Gastrocnemius medialis (tissue), 4 donors: Measurements from ENCODE around the gene TSR3. TPM values are rescaled to one million over a fixed set of nuclear protein-coding genes. Genes with fewer than 3 reads are reported as not detected.

Experiments
- ATAC-seq, 2 donors: fragments of 150-250 bp; one replicate each; pipeline ENCODE4 v1.9.1; 2016
- DNase-seq, 2 donors: peaks; one replicate each; pipeline ENCODE4 v3.0.0-alpha.2; 2019
- H3K27ac ChIP-seq, 4 donors: fragments of 200-600 bp; sonication (generic); 1 replicate in 1 of 4; 2 replicates in 3 of 4; pipeline ENCODE4 v1.5.1; 2016 to 2018; ENCODE audit warnings: mild to moderate bottlenecking in 2 of 4, moderate library complexity in 1 of 4
- H3K27me3 ChIP-seq, 3 donors: fragments of 200-600 bp; sonication (generic) in 2 of 3; 1 replicate in 1 of 3; 2 replicates in 2 of 3; pipeline versions ENCODE4 v1.5.1 to v1.6.0; 2016 to 2019; ENCODE audit warnings: mild to moderate bottlenecking in 1 of 3, moderate library complexity in 1 of 3
- H3K36me3 ChIP-seq, 2 donors: fragments of 200-600 bp; sonication (generic) in 1 of 2; one replicate each; pipeline ENCODE4 v1.5.1; 2017 to 2018
- H3K4me1 ChIP-seq, 2 donors: fragments of 200-600 bp; sonication (generic) in 1 of 2; one replicate each; pipeline ENCODE4 v1.5.1; 2016 to 2017; ENCODE audit warnings: mild to moderate bottlenecking in 2 of 2
- H3K4me3 ChIP-seq, 4 donors: fragments of 200-600 bp; sonication (generic) in 3 of 4; 1 replicate in 1 of 4; 2 replicates in 3 of 4; pipeline ENCODE4 v1.5.1; 2016 to 2019; ENCODE audit warnings: mild to moderate bottlenecking in 2 of 4
- H3K9me3 ChIP-seq, 3 donors: fragments of 200-600 bp; sonication (generic) in 2 of 3; 1 replicate in 1 of 3; 2 replicates in 2 of 3; pipeline ENCODE4 v1.5.1; 2016 to 2019
- POLR2A ChIP-seq, 2 donors: fragments of 450-650 bp; IDR thresholded peaks; one replicate each; pipeline ENCODE4 v1.6.1; 2017; ENCODE audit warnings: antibody characterized with exemption in 2 of 2, mild to moderate bottlenecking in 2 of 2, moderate library complexity in 2 of 2
- in situ Hi-C, 4 donors: fragments of 200-750 bp; cut with MboI; loops; one replicate each; pipeline versions ENCODE4 v1.15.0 to v1.8.0; 2017; ENCODE audit warnings: low sequenced_read_pairs in 4 of 4
- intact Hi-C: fragments of 100-400 bp; cut with DNase I; formaldehyde crosslinking; loops from one replicate; pipeline ENCODE4 v1.15.1; 2023; ENCODE audit warnings: low total_unique reads
- total RNA-seq, 4 donors: library from RNA; depleted of rRNA; stranded (reverse); fragments of >200 nt; gene quantifications; one replicate each; pipeline versions ENCODE4 v1.1.0 to v1.2.3, GENCODE V29; 2016
- TF ChIP-seq, protein P1 (sequence below), 5 experiments: fragments of 450-650 bp in 3 of 5; fragments of 200-600 bp in 2 of 5; sonication (generic) in 2 of 5; IDR thresholded peaks in 4 of 5; conservative IDR thresholded peaks in 1 of 5; 1 replicate in 4 of 5; 2 replicates in 1 of 5; pipeline ENCODE4 v1.5.1; 2016 to 2019; ENCODE audit warnings: antibody characterized with exemption in 5 of 5, mild to moderate bottlenecking in 3 of 5, moderate library complexity in 3 of 5

The TSR3 gene
- total RNA-seq, 4 donors from 2014 or later = 63.3 to 103 (median 72.4) TPM

DNA sequence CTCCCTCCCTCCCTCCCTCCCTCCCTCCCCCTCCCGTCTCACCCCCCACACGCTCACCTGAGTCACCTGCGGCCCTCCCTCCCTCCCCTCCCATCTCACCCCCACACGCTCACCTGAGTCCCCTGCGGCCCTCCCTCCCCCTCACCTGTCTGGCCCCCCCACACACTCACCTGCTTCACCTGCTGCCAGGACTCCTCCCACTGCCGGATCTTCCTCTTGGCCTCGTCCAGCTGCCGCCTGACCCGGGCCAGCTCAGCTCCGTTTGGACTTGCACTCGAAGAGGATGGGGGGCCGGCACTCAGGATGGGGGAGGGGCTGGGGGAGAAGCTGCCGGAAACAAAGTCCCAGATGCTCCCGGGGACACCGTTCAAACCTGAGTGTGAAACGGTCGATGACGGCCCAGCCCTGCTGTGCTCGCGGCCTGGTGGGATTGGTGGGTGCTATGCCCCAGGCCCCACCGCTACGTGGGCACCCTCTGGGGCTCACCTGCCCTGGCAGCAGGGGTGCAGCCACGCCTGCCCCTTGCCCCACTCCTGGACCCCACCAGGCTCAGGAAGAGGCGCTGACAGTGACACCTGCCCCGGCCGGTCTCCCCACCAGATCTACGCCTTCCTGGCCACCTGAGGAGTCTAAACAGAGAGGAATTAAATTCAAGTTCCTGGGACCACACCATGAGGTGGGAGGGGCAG is 16.0 kb upstream of the TSR3 start:
- H3K36me3 ChIP-seq = peaks cover 3 to 55% of the 10 kb centered on the region in 2 donors
- no peak for ATAC-seq
- in situ Hi-C loops = loop anchor here in 1 of 4 donors (10.0 kb wide), 1 partner anchor 47 kb away; the partner anchor contains the start of gene UNKL

DNA sequence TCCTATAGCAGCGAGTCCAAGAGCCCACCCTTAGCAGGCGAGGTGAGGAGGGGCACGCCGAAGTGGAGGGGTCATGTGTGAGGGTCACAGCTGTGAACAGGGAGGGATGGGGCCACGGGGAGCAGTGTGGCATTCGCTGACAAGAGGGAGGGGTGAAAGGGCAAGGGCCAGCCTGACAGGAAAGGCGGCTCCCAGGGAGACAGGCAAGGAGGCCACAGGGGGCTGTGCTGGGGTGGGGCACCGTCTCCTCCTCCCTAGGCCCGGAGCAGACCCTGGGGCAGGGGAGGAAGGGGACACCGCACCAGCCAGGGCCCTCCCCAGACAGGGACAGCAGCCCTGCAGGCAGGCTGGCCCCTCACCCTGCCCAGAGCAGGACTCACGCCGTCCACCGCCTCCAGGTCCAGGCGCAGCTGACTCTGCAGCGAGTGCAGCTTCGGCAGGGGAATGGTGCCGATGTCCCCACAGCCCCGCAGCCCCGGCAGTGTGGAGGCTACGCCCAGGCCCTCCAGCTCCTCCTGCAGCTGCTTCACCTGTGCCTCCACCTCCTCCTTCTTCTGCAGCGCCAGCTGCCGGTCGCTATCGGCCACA is 15.1 kb upstream of the TSR3 start:
- ATAC-seq = no peak
- Histone ChIP-seq H3K27ac (no peak overlapping the region), H3K4me3 (no peak overlapping the region), H3K9me3 (no peaks in the 10 kb centered on the region), H3K4me1 (no peaks in the 10 kb centered on the region), H3K36me3 (peaks cover 3 to 63% of the 10 kb centered on the region in 2 donors), H3K27me3 (no peaks in the 10 kb centered on the region)
- intact Hi-C loops = no loop called here
- in situ Hi-C loops = loop anchor here in 1 of 4 donors (10.0 kb wide), 1 partner anchor 48 kb away; the partner anchor contains the start of gene UNKL
- no peak for TF ChIP-seq POLR2A (IDR thresholded peaks at IDR 0.05)
- TF ChIP-seq, protein P1, sequence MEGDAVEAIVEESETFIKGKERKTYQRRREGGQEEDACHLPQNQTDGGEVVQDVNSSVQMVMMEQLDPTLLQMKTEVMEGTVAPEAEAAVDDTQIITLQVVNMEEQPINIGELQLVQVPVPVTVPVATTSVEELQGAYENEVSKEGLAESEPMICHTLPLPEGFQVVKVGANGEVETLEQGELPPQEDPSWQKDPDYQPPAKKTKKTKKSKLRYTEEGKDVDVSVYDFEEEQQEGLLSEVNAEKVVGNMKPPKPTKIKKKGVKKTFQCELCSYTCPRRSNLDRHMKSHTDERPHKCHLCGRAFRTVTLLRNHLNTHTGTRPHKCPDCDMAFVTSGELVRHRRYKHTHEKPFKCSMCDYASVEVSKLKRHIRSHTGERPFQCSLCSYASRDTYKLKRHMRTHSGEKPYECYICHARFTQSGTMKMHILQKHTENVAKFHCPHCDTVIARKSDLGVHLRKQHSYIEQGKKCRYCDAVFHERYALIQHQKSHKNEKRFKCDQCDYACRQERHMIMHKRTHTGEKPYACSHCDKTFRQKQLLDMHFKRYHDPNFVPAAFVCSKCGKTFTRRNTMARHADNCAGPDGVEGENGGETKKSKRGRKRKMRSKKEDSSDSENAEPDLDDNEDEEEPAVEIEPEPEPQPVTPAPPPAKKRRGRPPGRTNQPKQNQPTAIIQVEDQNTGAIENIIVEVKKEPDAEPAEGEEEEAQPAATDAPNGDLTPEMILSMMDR (IDR thresholded peaks at IDR 0.05 in 4 of 5, conservative IDR thresholded peaks at IDR 0.05 in 1 of 5) = no peak
- DNase-seq = no peak

More for the DNA sequence above, 16.0 kb upstream of the TSR3 start:
- no peak for DNase-seq
- Histone ChIP-seq H3K27ac (no peak overlapping the region), H3K27me3 (no peaks in the 10 kb centered on the region), H3K9me3 (no peaks in the 10 kb centered on the region), H3K4me1 (no peaks in the 10 kb centered on the region), H3K4me3 (no peak overlapping the region)
- TF ChIP-seq, protein P1 (IDR thresholded peaks at IDR 0.05 in 4 of 5, conservative IDR thresholded peaks at IDR 0.05 in 1 of 5) = no peak
- no peak for TF ChIP-seq POLR2A (IDR thresholded peaks at IDR 0.05)
- intact Hi-C loops = no loop called here

DNA sequence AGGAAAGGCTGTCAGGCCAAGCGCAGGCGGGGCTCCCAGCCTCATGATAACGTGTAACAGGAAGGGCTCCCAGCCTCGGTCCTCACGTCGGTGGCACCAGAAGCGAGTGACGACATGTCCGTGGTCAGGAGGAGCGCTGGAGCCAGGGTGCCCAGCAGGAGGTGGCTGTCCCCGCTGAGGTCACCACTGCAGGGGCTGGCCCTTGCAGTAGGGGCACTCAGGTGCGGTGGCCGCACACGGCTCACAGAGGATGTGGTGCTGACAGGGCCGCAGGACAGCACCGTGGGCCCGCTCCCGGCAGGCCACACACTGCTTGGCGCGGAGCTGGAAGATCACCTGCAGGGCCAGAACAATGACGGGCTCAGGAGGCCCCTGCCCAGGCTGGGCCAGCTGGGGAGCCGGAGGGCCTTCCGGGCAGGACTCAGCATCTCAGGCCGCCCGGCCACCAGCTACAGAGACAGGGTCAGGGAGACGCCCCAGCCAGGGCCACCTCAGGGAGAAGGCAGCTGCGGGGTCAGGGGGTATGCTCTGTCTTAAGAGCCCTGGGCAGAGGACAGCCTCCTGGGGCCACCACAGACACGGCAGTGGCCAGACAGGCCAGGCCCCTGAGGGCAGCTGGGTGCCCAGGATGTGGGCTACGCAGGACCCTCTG is 14.5 kb upstream of the TSR3 start:
- DNase-seq (no peak), ATAC-seq (no peak)
- TF ChIP-seq, protein P1 (IDR thresholded peaks at IDR 0.05 in 4 of 5, conservative IDR thresholded peaks at IDR 0.05 in 1 of 5) = no peak
- no peak for TF ChIP-seq POLR2A (IDR thresholded peaks at IDR 0.05)
- H3K4me3 ChIP-seq = no peak overlapping the region
- H3K27ac ChIP-seq = no peak overlapping the region
- no peaks in the 10 kb centered on the region for H3K9me3 ChIP-seq
- intact Hi-C loops = no loop called here
- no peaks in the 10 kb centered on the region for H3K4me1 ChIP-seq
- H3K36me3 ChIP-seq = peaks cover 3 to 68% of the 10 kb centered on the region in 2 donors
- H3K27me3 ChIP-seq = no peaks in the 10 kb centered on the region
- in situ Hi-C loops = loop anchor here in 1 of 4 donors (10.0 kb wide), 1 partner anchor 49 kb away; the partner anchor contains the start of gene UNKL

DNA sequence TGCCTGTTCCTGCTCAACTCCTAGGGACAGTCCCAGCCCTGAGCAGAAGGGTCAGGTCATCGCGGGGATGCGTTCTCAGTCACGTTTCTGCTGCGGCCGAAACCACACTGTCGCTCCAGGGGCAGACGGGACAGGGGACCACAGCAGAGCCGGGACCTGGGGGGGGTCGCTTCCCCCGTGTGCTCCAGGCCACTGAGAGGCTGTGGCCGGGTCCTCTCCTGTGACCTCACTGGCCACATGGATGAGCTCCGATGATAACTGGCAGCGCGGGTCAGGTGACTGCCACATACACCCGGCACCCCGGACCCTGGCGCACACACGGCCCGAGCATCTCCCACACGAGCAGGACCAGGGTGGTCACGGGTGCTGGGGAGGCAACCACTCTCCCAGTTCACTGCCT is 12.8 kb upstream of the TSR3 start:
- no peak for ATAC-seq
- in situ Hi-C loops (loop anchor here in 1 of 4 donors (10.0 kb wide), 1 partner anchor 50 kb away; the partner anchor contains the start of gene UNKL), intact Hi-C loops (no loop called here)
- peaks cover 3 to 58% of the 10 kb centered on the region in 2 donors for H3K36me3 ChIP-seq
- no peak for TF ChIP-seq POLR2A (IDR thresholded peaks at IDR 0.05)
- TF ChIP-seq, protein P1 (IDR thresholded peaks at IDR 0.05 in 4 of 5, conservative IDR thresholded peaks at IDR 0.05 in 1 of 5) = no peak
- no peaks in the 10 kb centered on the region for H3K27me3 ChIP-seq
- H3K9me3 ChIP-seq = no peaks in the 10 kb centered on the region
- no peak overlapping the region for H3K4me3 ChIP-seq
- H3K27ac ChIP-seq = no peak overlapping the region
- no peak for DNase-seq
- H3K4me1 ChIP-seq = no peaks in the 10 kb centered on the region
